C4-2B (cell line): ENCODE results near the gene OR6X1.

Experiments used
- CTCF ChIP-seq: fragments of 450-650 bp; conservative IDR thresholded peaks from 2 replicates; pipeline ENCODE4 v1.5.1; 2017; ENCODE audit warnings: mild to moderate bottlenecking
- ZFX ChIP-seq: fragments of 450-650 bp; IDR thresholded peaks from 2 replicates; pipeline ENCODE4 v1.6.1; 2017

DNA sequence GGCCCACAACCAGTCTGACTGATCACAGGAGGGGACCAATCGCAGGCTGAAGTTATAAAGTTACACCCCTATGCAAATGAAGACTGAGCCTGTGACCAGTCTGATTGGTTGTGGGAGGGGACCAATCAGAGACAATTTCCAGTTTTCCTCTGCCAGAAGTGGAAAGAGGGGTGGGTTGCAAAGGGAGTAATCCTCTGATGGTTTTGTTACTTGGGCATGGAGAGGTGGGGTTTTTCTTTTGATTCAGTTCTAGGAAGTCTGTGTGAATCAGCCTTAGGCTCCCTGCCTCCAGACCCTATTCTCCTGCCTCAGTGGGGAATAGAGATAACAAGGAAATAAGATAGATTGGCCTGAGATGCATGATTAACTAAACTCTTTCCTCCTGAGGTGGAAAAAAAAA, 41.9 kb upstream of the OR6X1 start:
- TF ChIP-seq CTCF (no peak), ZFX (no peak)
